ENCODE measurements around the gene LRRC59. TPM values are rescaled to one million over a fixed set of nuclear protein-coding genes. Genes with fewer than 3 reads are reported as not detected.

LRRC59 gene
- polyA plus RNA-seq: 10 to 100 TPM; 16.8 to 30.3 (median 23.9) TPM

DNA sequence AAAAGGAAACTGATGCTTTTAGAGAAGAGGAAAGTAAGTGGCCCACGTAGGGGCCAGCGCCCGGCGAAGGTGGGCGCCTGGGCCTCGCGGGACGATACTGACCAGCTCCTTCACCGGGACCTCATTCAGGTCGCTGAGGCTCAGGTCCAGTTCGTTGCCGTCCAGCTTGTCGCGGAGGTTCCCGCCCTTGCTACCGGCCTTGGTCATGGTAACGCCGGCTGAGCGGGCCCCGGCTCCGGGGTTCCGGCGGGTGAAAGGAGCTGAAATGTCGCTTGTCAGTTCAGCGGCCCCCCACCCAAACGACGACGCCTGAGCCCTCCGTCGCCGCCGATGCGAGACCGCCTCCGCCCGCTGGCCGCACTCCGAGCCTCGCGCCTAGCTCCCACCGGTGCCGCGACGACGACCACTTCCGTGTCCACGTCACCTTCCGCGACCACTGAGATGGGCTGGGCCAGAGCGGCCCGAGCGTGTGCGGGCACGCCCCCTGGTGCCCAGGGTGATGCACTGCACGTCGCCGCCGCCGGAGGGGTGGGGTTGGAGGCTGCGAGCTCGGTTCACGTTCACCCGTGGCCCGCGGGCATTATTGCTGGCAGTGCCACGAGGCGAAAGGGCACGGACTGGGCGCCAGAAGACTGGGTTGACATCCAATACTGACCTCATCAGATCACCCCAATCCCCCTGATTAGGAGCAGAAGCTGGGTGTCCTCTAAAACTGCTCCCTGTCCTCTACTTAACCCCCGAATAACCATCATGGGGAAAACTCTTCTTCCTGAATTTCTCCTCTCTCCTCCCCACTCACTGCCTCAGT lies at the start of gene LRRC59:
TSS of gene LRRC59 (minus strand) at position 413 of the 808 bp plus-strand sequence. CDS start at position 207, 206 bp downstream.
- peaks cover 7 to 15% (median 14%) of the 10 kb centered on the region in 3 donors for H3K36me3 Mint-ChIP-seq
- DNase-seq: peak; percentile 93 to 95 (median 93)
- peak within 1 kb of the TSS; percentile 85 to 93 (median 89) for H3K4me3 Mint-ChIP-seq

DNA sequence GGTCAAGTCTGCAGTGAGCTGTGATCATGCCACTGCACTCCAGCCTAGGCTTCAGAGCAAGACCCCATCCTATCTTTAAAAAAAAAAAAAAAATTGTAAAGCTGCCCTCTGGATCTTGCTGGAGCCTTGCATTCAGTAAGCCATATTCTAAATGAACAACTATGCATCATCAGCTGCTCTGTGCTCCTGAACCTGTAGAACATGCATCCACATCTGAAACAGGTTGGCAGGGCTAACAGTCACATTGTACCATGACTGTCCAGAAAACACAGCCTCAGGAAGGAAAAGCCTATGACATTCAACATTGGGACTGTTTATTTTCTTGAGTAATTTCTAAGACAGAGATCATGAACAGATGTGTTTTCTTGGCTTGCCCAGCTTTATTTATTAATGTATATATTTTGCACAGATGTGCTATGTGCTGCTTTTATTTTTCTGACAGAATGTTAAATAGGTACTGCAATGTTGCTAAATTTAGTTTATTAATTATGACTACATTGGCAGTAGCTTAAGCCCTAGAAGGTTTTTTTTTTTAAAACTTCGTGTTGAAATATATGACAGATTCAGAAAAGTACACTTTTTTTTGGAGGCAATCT lies 48.5 kb upstream of the LRRC59 start:
- no peak for DNase-seq
- peaks cover 0 to 3% (median 0%) of the 10 kb centered on the region in 3 donors for H3K36me3 Mint-ChIP-seq
- H3K27ac Mint-ChIP-seq: no peak overlapping the region
- H3K9me3 Mint-ChIP-seq: no peaks in the 10 kb centered on the region
- H3K4me3 Mint-ChIP-seq: no peak overlapping the region
- H3K27me3 Mint-ChIP-seq (ENCODE audit: low read depth in 3 of 3): no peaks in the 10 kb centered on the region
- H3K4me1 Mint-ChIP-seq: no peaks in the 10 kb centered on the region

More for the DNA sequence above, at the start of gene LRRC59:
- Mint-ChIP-seq H3K4me1 (peaks cover 33 to 45% of the 10 kb centered on the region in 2 donors), H3K9me3 (peaks cover 0 to 3% (median 0%) of the 10 kb centered on the region in 6 donors), H3K27me3 (ENCODE audit: low read depth in 3 of 3) (peaks cover 0 to 8% (median 7%) of the 10 kb centered on the region in 3 donors), H3K27ac (peak within 1 kb of the TSS; percentile 84 to 94 (median 90))

GRCh38 chr17:50444841-50445715 lies 47.8 kb upstream of the LRRC59 start:
- Mint-ChIP-seq H3K27ac (no peak overlapping the region), H3K4me1 (no peaks in the 10 kb centered on the region), H3K9me3 (no peaks in the 10 kb centered on the region), H3K27me3 (ENCODE audit: low read depth in 3 of 3) (no peaks in the 10 kb centered on the region), H3K4me3 (no peak overlapping the region), H3K36me3 (no peaks in the 10 kb centered on the region)
- no peak for DNase-seq

DNA sequence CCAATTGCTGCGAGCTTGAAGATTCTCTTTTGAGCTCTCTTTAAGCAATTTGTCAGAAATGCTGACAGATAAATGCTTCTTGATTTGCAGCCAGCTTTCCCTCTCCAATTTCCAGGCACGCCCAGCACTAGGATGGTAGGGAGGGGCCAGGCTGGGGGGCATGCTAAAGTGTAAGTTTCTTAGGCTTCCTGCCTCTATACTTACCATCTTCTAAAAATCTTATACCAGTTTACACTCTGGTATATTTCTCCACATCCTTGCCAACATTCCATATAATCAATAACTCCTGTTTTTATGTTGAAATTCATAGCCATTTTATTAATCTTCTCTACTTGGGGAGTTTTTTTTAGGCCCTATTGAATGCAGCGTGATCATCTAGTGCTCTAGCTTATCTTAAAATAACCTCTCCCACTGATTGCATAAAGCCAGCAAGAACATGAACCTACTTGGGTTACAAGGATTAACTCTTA lies 46.2 kb upstream of the LRRC59 start:
- no peak overlapping the region for H3K4me3 Mint-ChIP-seq
- H3K36me3 Mint-ChIP-seq: peaks cover 0 to 5% (median 0%) of the 10 kb centered on the region in 3 donors
- no peaks in the 10 kb centered on the region for H3K27me3 Mint-ChIP-seq (ENCODE audit: low read depth in 3 of 3)
- H3K4me1 Mint-ChIP-seq: no peaks in the 10 kb centered on the region
- H3K27ac Mint-ChIP-seq: no peak overlapping the region
- no peaks in the 10 kb centered on the region for H3K9me3 Mint-ChIP-seq
- DNase-seq: no peak

- H3K9me3 Mint-ChIP-seq: no peaks in the 10 kb centered on the region
- no peak overlapping the region for H3K4me3 Mint-ChIP-seq
- no peaks in the 10 kb centered on the region for H3K4me1 Mint-ChIP-seq
- H3K27ac Mint-ChIP-seq: no peak overlapping the region
- no peaks in the 10 kb centered on the region for H3K27me3 Mint-ChIP-seq (ENCODE audit: low read depth in 3 of 3)
- no peak for DNase-seq
- peaks cover 0 to 5% (median 0%) of the 10 kb centered on the region in 3 donors for H3K36me3 Mint-ChIP-seq
These were observed 43.8 kb upstream of the LRRC59 start for GRCh38 chr17:50440838-50441829.

GRCh38 chr17:50440172-50440837 lies 43.0 kb upstream of the LRRC59 start:
- Mint-ChIP-seq H3K36me3 (peaks cover 0 to 5% (median 0%) of the 10 kb centered on the region in 3 donors), H3K4me1 (no peaks in the 10 kb centered on the region), H3K27ac (no peak overlapping the region), H3K4me3 (no peak overlapping the region), H3K27me3 (ENCODE audit: low read depth in 3 of 3) (no peaks in the 10 kb centered on the region), H3K9me3 (no peaks in the 10 kb centered on the region)
- no peak for DNase-seq

DNA sequence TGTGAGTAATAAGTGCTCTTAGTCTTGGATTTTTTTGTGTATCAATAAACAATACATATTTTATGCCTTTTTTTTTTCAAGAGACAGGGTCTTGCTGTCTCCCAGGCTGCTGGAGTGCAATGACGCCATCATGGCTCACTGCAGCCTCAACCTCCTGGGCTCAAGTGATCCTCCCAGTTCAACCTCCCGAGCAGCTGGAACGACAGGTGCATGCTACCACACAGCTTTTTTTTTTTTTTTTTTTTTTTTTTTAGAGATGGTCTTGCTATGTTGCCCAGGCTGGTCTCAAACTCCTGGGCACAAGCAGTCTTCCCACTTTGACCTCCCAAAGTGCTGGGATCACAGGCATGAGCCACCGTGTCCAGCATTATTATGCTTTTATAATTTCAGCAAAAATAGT lies 41.7 kb upstream of the LRRC59 start:
- Mint-ChIP-seq H3K36me3 (peaks cover 0 to 5% (median 0%) of the 10 kb centered on the region in 3 donors), H3K4me1 (peaks cover 0 to under 1% of the 10 kb centered on the region in 2 donors), H3K27me3 (ENCODE audit: low read depth in 3 of 3) (no peaks in the 10 kb centered on the region), H3K9me3 (no peaks in the 10 kb centered on the region), H3K4me3 (no peak overlapping the region), H3K27ac (no peak overlapping the region)
- no peak for DNase-seq

- H3K36me3 Mint-ChIP-seq: peaks cover 0 to 5% (median 0%) of the 10 kb centered on the region in 3 donors
- no peaks in the 10 kb centered on the region for H3K9me3 Mint-ChIP-seq
- DNase-seq: no peak
- no peak overlapping the region for H3K27ac Mint-ChIP-seq
- H3K27me3 Mint-ChIP-seq (ENCODE audit: low read depth in 3 of 3): no peaks in the 10 kb centered on the region
- H3K4me3 Mint-ChIP-seq: no peak overlapping the region
- peaks cover 0 to 2% of the 10 kb centered on the region in 2 donors for H3K4me1 Mint-ChIP-seq
These were observed 40.1 kb upstream of the LRRC59 start for GRCh38 chr17:50437409-50437808.

DNA sequence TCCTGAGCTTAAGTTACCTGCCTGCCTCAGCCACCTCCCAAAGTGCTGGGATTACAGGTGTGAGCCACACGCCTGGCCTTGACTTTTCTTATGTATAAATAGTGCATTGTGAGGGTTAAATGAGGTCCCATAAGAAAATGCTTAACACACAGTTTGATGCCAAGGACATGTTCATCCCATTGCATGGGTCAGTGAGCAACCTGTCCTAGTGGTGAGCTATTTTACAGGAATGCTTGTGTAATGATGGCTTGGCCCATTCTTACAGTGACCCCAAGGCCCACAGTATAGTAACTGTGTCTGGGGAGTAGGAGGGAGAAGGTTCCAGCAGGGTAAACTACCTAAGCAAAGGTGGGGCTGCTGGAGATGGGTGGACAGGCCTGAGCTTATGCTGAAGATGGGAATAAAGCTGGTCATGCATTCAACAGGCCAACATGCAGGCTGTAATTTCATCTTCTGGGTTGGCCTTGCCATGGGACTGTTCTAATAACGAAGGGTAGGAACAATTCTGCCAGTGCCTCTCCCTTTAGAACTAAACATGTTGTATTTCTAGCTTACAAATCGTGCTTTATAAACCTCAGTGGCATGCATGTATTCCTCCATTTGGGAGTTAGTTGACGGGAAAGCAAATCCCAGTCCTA lies 34.9 kb upstream of the LRRC59 start:
- peaks cover 8% of the 10 kb centered on the region in 2 donors for H3K4me1 Mint-ChIP-seq
- no peaks in the 10 kb centered on the region for H3K9me3 Mint-ChIP-seq
- H3K27me3 Mint-ChIP-seq (ENCODE audit: low read depth in 3 of 3): peaks cover 0 to 1% (median 0%) of the 10 kb centered on the region in 3 donors
- H3K4me3 Mint-ChIP-seq: no peak overlapping the region
- no peaks in the 10 kb centered on the region for H3K36me3 Mint-ChIP-seq
- DNase-seq: no peak
- H3K27ac Mint-ChIP-seq: no peak overlapping the region

DNA sequence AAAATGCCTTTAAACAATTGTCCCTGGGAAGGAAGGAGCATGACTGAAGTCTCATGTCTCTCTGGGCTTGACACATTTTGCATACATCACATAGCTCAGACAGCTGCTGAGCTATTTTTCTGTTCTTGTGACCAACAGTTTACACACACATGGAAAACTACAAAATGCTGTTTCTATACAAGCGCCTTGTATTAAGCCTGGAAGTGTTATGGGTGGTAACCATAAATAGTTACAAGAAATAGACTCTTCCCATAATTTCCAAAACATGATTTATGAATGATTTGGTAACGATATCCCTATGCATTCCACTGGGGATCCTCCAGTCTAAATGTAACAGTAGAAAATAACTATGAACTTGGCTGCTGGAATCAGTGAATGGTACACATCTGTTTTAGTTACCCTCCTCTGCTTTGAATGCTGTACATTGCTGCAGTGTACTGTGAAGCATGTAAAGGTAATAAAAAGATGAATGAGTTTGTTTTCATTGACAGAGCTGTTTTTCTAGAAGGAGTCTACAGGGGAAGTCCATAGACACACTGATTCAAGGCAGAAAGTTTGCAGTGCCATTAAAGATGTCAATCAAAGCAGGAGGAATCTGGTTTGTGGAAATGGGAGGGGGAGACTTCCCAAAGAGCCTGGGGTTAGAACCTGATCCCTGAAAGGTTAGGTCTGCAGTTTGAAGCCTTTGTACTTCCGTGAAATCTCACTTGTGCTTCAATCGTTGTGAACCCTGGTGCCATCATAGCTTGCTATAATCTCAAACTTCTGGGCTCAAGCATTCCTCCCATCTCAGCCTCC lies 33.7 kb upstream of the LRRC59 start:
- H3K9me3 Mint-ChIP-seq: no peaks in the 10 kb centered on the region
- H3K27me3 Mint-ChIP-seq (ENCODE audit: low read depth in 3 of 3): peaks cover 0 to 1% (median 0%) of the 10 kb centered on the region in 3 donors
- H3K36me3 Mint-ChIP-seq: no peaks in the 10 kb centered on the region
- no peak overlapping the region for H3K27ac Mint-ChIP-seq
- DNase-seq: no peak
- peaks cover 17% of the 10 kb centered on the region in 2 donors for H3K4me1 Mint-ChIP-seq
- no peak overlapping the region for H3K4me3 Mint-ChIP-seq

DNA sequence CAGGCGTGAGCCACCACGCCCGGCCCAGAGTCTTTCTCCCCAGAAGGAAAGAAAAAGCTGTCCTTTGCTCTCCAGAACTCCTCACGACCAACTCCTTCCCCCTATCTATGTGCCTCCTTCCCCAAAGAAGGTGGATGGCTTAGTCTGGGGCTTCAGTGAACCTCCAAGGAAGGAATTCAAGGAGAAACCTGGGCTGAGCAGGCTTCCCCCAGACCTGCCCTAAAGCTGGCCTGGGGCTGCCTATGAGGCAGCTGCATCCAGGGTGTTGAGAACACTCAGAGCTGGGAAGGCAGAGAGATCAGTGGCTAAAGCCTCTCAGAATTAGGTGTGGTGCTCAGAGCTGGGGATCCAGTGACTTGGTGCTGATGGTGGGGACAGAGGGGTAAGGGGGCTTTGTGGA lies 32.5 kb upstream of the LRRC59 start:
- H3K4me3 Mint-ChIP-seq: no peak overlapping the region
- no peaks in the 10 kb centered on the region for H3K9me3 Mint-ChIP-seq
- DNase-seq: no peak
- peaks cover 23 to 27% of the 10 kb centered on the region in 2 donors for H3K4me1 Mint-ChIP-seq
- H3K27me3 Mint-ChIP-seq (ENCODE audit: low read depth in 3 of 3): peaks cover 0 to 1% (median 0%) of the 10 kb centered on the region in 3 donors
- H3K36me3 Mint-ChIP-seq: no peaks in the 10 kb centered on the region
- H3K27ac Mint-ChIP-seq: no peak overlapping the region

Data from immature natural killer cell (primary cell).